Myocyte (in vitro differentiated cells): ENCODE results near the gene E2F4. TPM values are rescaled to one million over a fixed set of nuclear protein-coding genes. Genes with fewer than 3 reads are reported as not detected.

Source experiments
- DNase-seq: peaks from one replicate; pipeline ENCODE4 v3.0.0-alpha.2; 2012; ENCODE audit warnings: low read depth
- microRNA counts: library from miRNA; unstranded; fragments of <30 nt; microRNA quantifications from one replicate; lab custom pipeline; 2016
- microRNA-seq: library from miRNA; unstranded; fragments of <30 nt; microRNA quantifications from one replicate; pipeline ENCODE4, GENCODE V29; 2016
- total RNA-seq: library from RNA; depleted of rRNA; stranded (reverse); fragments of >200 nt; gene quantifications from 2 replicates; pipeline ENCODE4 v1.2.3, GENCODE V29; 2014

E2F4 gene
- total RNA-seq, 1 donor from 2014 or later: 75.8 TPM

DNA sequence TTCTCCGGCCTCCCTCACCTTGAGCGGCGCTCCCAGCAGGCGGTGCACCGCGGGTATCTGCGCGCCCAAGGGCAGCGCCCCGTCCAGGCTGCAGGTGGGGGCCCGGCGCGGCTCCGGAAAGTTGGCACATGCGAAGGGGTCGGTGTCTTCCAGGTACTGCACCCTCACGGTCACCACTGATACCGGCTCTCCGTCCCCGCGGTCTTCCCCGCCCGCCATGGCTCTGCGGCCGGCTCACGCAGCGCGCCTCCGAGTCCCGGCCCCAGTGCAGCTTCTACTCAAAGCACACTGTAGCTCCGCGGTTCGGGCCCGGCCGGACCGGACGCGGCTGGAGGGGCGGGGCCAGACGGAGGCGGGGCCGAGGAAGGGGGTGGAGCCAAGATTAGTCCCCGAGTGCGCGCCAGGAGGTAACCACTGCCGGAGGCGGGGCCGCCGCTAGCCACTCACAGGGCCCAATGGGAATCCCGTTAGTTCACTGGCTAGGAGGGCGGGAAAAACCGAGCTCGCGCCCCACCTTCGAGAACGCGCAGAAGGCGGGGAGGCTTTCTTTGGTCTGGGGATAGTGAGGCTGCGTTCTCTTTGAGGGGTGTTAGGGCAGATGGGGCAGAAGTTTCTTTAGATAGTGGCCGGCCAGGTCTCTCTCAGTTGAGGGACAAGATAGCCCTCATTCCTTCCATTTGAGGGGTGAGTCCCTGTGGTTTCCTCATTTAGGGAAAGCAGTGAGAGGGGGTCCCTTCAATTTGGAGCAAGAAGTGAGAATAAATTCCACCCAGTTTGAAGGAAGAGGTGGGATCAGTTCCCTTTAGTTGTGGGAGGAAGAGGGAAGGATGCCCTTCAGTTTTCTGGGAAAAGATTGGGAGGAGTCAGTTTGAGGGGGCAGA lies 55.5 kb downstream of the E2F4 start, which contains the start of gene FHOD1:
TSS of gene FHOD1 (minus strand) at position 290 of the 881 bp plus-strand sequence. CDS start at position 219, 71 bp downstream.
- peak; percentile 94 for DNase-seq

DNA sequence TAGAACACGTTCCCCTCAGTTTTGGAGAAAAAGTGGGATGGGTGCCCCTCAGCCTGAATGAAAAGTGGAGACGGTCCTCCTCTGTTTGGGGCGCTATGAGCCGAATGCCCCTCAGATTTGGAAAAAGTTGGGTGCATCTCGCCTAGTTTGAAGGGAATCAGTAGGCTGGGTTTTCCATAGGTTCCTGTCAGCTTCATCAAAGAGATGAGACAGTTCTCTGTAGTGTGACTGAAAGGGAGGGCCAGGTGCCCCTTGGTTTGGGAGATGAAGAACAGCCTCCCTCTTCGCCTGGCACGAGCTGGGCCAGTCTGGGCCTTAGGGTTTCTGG lies 56.1 kb downstream of the E2F4 start:
- no peak for DNase-seq

MicroRNAs within 50 kb of the gene (microRNA counts, 767-probe panel; counts per million panel counts)
- not detected for microRNA hsa-miR-328 (lab: Ali Mortazavi, UCI)

Small RNA genes lying within 50 kb of the gene (microRNA-seq; reads per million reads assigned to microRNA genes)
- 50.7 reads per million, percentile 48 among the genes with 10 or more reads in this experiment for gene MIR328

Other genes starting within 250 kb of the E2F4 start
- 1.7 and 1.9 TPM in 2 replicates for gene CES3, start 230.9 kb upstream of the E2F4 start, total RNA-seq
- 0.10 and 0.19 TPM in 2 replicates for gene CES4A, start 203.6 kb upstream of the E2F4 start, total RNA-seq
- 54.1 and 75.1 TPM in 2 replicates for gene CBFB, start 163.0 kb upstream of the E2F4 start, total RNA-seq
- 22.4 and 30.7 TPM in 2 replicates for gene PHAF1, start 82.2 kb upstream of the E2F4 start, total RNA-seq
- gene B3GNT9, start 41.2 kb upstream of the E2F4 start, total RNA-seq: 56.1 and 57.4 TPM in 2 replicates
- 19.1 and 21.0 TPM in 2 replicates for gene TRADD, start 32.2 kb upstream of the E2F4 start, total RNA-seq
- gene FBXL8, start 32.2 kb upstream of the E2F4 start, total RNA-seq: 39.3 and 46.4 TPM in 2 replicates
- gene HSF4, start 27.4 kb upstream of the E2F4 start, total RNA-seq: 20.9 and 29.3 TPM in 2 replicates
- gene NOL3, start 21.6 kb upstream of the E2F4 start, total RNA-seq: 70.9 and 86.5 TPM in 2 replicates
- 27.2 and 28.6 TPM in 2 replicates for gene MATCAP1, start 8.2 kb upstream of the E2F4 start, total RNA-seq
- gene EXOC3L1, start 2.0 kb upstream of the E2F4 start, total RNA-seq: 0.99 and 2.1 TPM in 2 replicates
- 0.56 and 0.99 TPM in 2 replicates for gene ELMO3, start 7.0 kb downstream of the E2F4 start, total RNA-seq
- gene TMEM208, start 35.0 kb downstream of the E2F4 start, total RNA-seq: 31.6 and 32.8 TPM in 2 replicates
- 9.6 and 28.5 TPM in 2 replicates for gene FHOD1, start 55.3 kb downstream of the E2F4 start, total RNA-seq
- 0.94 and 1.2 TPM in 2 replicates for gene SLC9A5, start 56.8 kb downstream of the E2F4 start, total RNA-seq
- 0.32 and 0.42 TPM in 2 replicates for gene PLEKHG4, start 87.4 kb downstream of the E2F4 start, total RNA-seq
- gene KCTD19, start 134.6 kb downstream of the E2F4 start, total RNA-seq: not detected in 2 replicates
- not detected in 2 replicates for gene LRRC36, start 134.7 kb downstream of the E2F4 start, total RNA-seq
- 30.0 and 67.0 TPM in 2 replicates for gene TPPP3, start 201.3 kb downstream of the E2F4 start, total RNA-seq
- 12.8 and 19.2 TPM in 2 replicates for gene ZDHHC1, start 224.3 kb downstream of the E2F4 start, total RNA-seq
- 6.1 and 31.3 TPM in 2 replicates for gene HSD11B2, start 239.0 kb downstream of the E2F4 start, total RNA-seq